ENCODE results near the gene USP21. TPM values are rescaled to one million over a fixed set of nuclear protein-coding genes. Genes with fewer than 3 reads are reported as not detected.
A peak's percentile ranks its signal among the peaks of the same experiment; 100 is the strongest.

USP21 gene
- total and polyA plus RNA-seq, 12 donors, result 8.8 to 24.0 (median 14.7) TPM

- no peak for TF ChIP-seq CTCF (IDR thresholded peaks at IDR 0.05)
- Histone ChIP-seq H3K27me3 (no peaks in the 10 kb centered on the region), H3K27ac (peak overlapping the region in 1 of 10 donors; percentile 22), H3K9me3 (no peaks in the 10 kb centered on the region), H3K36me3 (peaks cover 0 to 82% (median 38%) of the 10 kb centered on the region in 9 donors), H3K4me1 (peaks cover 0 to 53% (median 39%) of the 10 kb centered on the region in 9 donors), H3K4me3 (no peak overlapping the region)
- intact Hi-C loops (cut with DNase I), result loop anchor here in 1 of 10 donors (1.0 kb wide), 1 partner anchor 8 kb away; no protein-coding TSS in a partner anchor
- no peak for DNase-seq
- ATAC-seq, result no peak
- WGBS, 2 donors, result 80 to 90% methylated on average over 2 of the region's 2 CpGs
These were observed 31.7 kb upstream of the USP21 start for GRCh38 chr1:161127649-161128048.

DNA sequence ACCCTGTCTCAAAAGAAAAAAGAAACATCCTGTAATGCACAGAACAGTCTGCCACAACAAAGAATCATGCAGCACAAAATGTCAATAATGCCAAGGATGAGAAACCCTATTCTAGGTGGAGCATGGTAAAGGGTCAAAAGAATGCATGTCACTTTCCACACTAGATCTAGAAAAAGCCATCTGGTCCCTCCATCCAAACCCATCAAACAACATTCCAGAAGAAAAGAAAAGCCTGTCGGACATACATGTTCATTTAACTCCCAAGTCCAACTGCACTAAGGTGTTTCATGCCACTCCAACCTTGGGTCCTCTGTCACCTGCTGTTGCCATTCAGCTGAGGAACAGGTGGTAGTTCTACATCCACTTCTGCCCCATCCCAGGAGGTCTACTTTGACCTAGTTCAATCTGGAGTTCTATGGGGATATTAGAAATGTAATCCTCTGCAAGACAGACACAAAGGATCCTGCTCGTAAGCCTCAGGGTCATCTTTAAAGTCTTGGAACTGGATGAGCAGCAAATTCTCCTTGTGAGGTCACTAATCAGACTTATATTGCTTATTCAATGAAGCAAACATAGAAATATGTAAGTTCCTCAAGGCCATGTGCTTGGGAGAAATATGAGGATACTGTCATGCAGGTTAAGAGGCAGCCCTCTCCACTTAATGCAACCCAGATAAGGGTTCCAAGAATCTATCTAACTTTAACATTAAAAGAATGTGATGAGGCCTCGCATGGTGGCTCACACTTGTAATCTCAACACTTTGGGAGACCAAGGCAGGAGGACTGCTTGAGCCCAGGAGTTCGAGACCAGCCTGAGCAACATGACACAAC lies 30.5 kb upstream of the USP21 start:
- H3K27me3 ChIP-seq, result no peaks in the 10 kb centered on the region
- DNase-seq (no peak), ATAC-seq (no peak)
- peaks cover 0 to 70% (median 28%) of the 10 kb centered on the region in 9 donors for H3K36me3 ChIP-seq
- no peak overlapping the region for H3K4me3 ChIP-seq
- H3K4me1 ChIP-seq, result peaks cover 2 to 58% (median 43%) of the 10 kb centered on the region in 9 donors
- no peaks in the 10 kb centered on the region for H3K9me3 ChIP-seq
- no peak for TF ChIP-seq CTCF (IDR thresholded peaks at IDR 0.05)
- intact Hi-C loops (cut with DNase I), result loop anchor here in 1 of 10 donors (1.0 kb wide), 1 partner anchor 10 kb away; no protein-coding TSS in a partner anchor
- WGBS, 2 donors, result 87 to 88% methylated on average over 4 of the region's 4 CpGs
- H3K27ac ChIP-seq, result peak overlapping the region in 1 of 10 donors; percentile 89

- TF ChIP-seq CTCF (IDR thresholded peaks at IDR 0.05), result no peak
- peak overlapping the region in 6 of 10 donors; percentile 12 to 99 (median 91) for H3K27ac ChIP-seq
- H3K4me1 ChIP-seq, result peaks cover 4 to 67% (median 51%) of the 10 kb centered on the region in 9 donors
- H3K4me3 ChIP-seq, result peak overlapping the region in 3 of 10 donors; percentile 56 to 85 (median 64)
- no peaks in the 10 kb centered on the region for H3K27me3 ChIP-seq
- peaks cover 0 to 62% (median 21%) of the 10 kb centered on the region in 9 donors for H3K36me3 ChIP-seq
- ATAC-seq (no peak), DNase-seq (no peak)
- no peaks in the 10 kb centered on the region for H3K9me3 ChIP-seq
- intact Hi-C loops (cut with DNase I), result loop anchor here in 3 of 10 donors (5.0 to 10.0 kb wide), 2 partner anchors 37 to 135 kb away; partner anchors contain the start of gene PPOX (in 1 of the 3)
- WGBS, 2 donors, result 32 to 40% methylated on average over 1 of the region's 1 CpG
These were observed 29.0 kb upstream of the USP21 start for GRCh38 chr1:161130266-161130665.

DNA sequence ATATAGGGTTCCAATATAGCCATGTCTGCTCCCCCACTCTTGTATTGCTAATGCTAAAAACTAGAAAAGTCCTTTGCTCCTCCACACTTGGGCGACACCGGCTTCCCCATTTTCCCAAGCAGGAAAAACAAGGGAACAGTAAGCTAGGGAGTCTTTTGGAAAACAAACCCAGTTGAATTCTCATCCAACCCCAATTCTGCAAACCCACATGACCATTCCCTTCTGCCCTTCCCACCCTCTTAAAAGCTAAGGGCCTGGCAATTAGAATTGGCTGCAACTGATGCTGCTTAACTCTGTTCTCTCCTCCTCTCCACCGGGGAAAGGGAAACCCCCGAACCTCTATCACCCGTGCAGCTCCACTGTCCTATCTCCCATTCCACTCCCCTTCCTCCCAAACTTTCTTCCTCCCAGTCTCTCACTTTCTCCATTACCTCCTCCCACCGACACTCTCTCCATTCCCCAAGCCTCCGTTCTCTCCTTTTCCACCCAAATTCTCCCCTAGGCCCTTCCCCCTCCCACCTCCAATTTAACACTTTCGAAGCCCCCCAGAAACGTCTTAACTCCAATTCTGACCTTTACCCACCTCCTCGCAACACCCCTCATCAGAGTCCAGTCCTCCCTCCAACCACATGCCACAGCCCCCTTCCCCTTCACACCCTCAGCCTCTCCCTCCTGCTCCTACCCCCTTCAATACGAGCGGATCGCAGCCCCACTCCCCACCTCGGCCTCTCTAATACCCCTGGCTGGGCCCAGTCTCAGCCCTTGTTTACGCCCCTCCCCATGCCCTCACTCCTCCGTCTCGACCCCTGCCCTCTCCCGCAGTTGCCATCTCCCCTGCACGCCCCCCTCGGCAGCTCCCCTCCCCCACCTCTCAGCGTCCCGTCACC lies 27.5 kb upstream of the USP21 start:
- intact Hi-C loops (cut with DNase I), result loop anchor here in 5 of 10 donors (2.0 to 10.0 kb wide), 5 partner anchors 23 to 137 kb away; partner anchors contain the start of genes NDUFS2 (in 1 of the 5) and PPOX (in 1 of the 5)
- 3 to 4% methylated on average over 22 of the region's 22 CpGs for WGBS, 2 donors

More for the DNA sequence above, 27.5 kb upstream of the USP21 start:
- Histone ChIP-seq H3K4me3 (peak overlapping the region; percentile 55 to 85 (median 74)), H3K9me3 (no peaks in the 10 kb centered on the region), H3K36me3 (peaks cover 0 to 52% (median 15%) of the 10 kb centered on the region in 9 donors), H3K27me3 (no peaks in the 10 kb centered on the region), H3K27ac (peak overlapping the region; percentile 89 to 99 (median 96)), H3K4me1 (peaks cover 4 to 68% (median 50%) of the 10 kb centered on the region in 9 donors)
- no peak for TF ChIP-seq CTCF (IDR thresholded peaks at IDR 0.05)
- peak in 4 of 8 donors; percentile 9 to 17 (median 14) for ATAC-seq
- no peak for DNase-seq
